Transverse colon (tissue), 4 donors: ENCODE measurements around the gene DLGAP1. TPM values are rescaled to one million over a fixed set of nuclear protein-coding genes. Genes with fewer than 3 reads are reported as not detected.

ENCODE experiments used
- DNase-seq: peaks from one replicate; pipeline ENCODE4 v3.0.0-alpha.2; 2019
- H3K27ac ChIP-seq, 4 donors: fragments of 200-600 bp; sonication (generic); 2 replicates each; pipeline ENCODE4 v1.5.1; 2016 to 2018; ENCODE audit warnings: inconsistent platforms in 4 of 4
- H3K27me3 ChIP-seq: fragments of 200-600 bp; sonication (generic); 2 replicates; pipeline ENCODE4 v1.5.1; 2017; ENCODE audit warnings: inconsistent platforms
- H3K36me3 ChIP-seq, 4 donors: fragments of 200-600 bp; sonication (generic); 2 replicates each; pipeline ENCODE4 v1.5.1; 2017 to 2019; ENCODE audit warnings: inconsistent platforms in 4 of 4
- H3K4me1 ChIP-seq, 4 donors: fragments of 200-600 bp; sonication (generic); 2 replicates each; pipeline ENCODE4 v1.5.1; 2017 to 2020; ENCODE audit warnings: inconsistent platforms in 4 of 4
- H3K4me3 ChIP-seq, 4 donors: fragments of 200-600 bp; sonication (generic); 1 replicate in 1 of 4; 2 replicates in 3 of 4; pipeline versions ENCODE4 v1.5.1 to v1.6.1; 2017 to 2019; ENCODE audit warnings: inconsistent platforms in 4 of 4
- H3K9me3 ChIP-seq, 2 donors: fragments of 200-600 bp; sonication (generic); 2 replicates each; pipeline ENCODE4 v1.5.1; 2017 to 2019; ENCODE audit warnings: inconsistent platforms in 2 of 2
- EP300 ChIP-seq: sonication (generic); formaldehyde crosslinking; IDR thresholded peaks from one replicate; pipeline ENCODE4 v1.6.1; 2017; ENCODE audit warnings: antibody characterized with exemption, low read depth
- POLR2A ChIP-seq: fragments of 450-650 bp; IDR thresholded peaks from one replicate; pipeline ENCODE4 v1.6.1; 2016; ENCODE audit warnings: antibody characterized with exemption, mild to moderate bottlenecking, moderate library complexity
- POLR2AphosphoS5 ChIP-seq, 3 donors: sonication (generic); formaldehyde crosslinking; IDR thresholded peaks; one replicate each; pipeline ENCODE4 v1.6.1; 2016; ENCODE audit warnings: antibody characterized with exemption in 3 of 3
- WGBS, 2 donors: methylation state at CpG; one replicate each; pipeline ENCODE4 v1.1.5; 2018; ENCODE audit warnings: low coverage in 1 of 2; 5-methylcytosine and 5-hydroxymethylcytosine counted together
- in situ Hi-C, 4 donors: fragments of 200-750 bp; cut with MboI; loops; one replicate each; pipeline versions ENCODE4 v1.15.0 to v1.15.1; 2017; ENCODE audit warnings: low sequenced_read_pairs in 3 of 4, low pct_ligation_motif_present in 1 of 4, low pct_unique_long_range_greater_than_20kb in 1 of 4
- intact Hi-C: fragments of 100-400 bp; cut with DNase I; formaldehyde crosslinking; loops from one replicate; pipeline ENCODE4 v1.15.1; 2023; ENCODE audit warnings: low total_unique reads
- total RNA-seq, 4 donors: library from RNA; depleted of rRNA; stranded (reverse); fragments of >200 nt; gene quantifications; one replicate each; pipeline ENCODE4 v1.1.0, GENCODE V29; 2016
- TF ChIP-seq, protein P1 (sequence below), 5 experiments: fragments of 200-600 bp in 3 of 5; fragments of 450-650 bp in 2 of 5; sonication (generic) in 3 of 5; IDR thresholded peaks; 1 replicate in 2 of 5; 2 replicates in 3 of 5; pipeline ENCODE4 v1.5.1; 2016 to 2017; ENCODE audit warnings: antibody characterized with exemption in 5 of 5, inconsistent platforms in 3 of 5, mild to moderate bottlenecking in 2 of 5, moderate library complexity in 1 of 5

Gene DLGAP1
- total RNA-seq, 4 donors from 2014 or later, result 2.7 to 7.2 (median 3.3) TPM

DNA sequence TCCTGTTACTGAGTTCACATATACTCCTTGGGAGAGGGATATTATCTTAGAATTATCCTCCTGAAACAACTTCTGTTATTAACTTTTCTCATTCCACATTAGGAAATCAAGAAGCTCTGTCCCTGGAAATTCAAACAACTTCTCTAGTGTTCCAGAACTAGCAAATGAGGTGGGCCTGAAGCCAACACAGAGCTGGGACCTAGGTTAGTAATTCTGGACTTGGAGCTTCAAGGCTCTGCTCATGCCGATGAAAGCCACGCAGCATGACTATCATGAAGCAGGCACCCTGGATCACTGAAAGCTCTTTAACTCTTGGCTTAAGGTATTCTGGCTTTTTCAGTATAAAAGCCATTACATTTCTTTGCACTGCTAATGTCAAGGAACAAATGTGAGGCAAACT is 762.4 kb downstream of the DLGAP1 start:
- 97 to 100% methylated on average over 2 of the region's 2 CpGs for WGBS, 2 donors
- intact Hi-C loops, result no loop called here
- no peak overlapping the region for H3K27ac ChIP-seq

DNA sequence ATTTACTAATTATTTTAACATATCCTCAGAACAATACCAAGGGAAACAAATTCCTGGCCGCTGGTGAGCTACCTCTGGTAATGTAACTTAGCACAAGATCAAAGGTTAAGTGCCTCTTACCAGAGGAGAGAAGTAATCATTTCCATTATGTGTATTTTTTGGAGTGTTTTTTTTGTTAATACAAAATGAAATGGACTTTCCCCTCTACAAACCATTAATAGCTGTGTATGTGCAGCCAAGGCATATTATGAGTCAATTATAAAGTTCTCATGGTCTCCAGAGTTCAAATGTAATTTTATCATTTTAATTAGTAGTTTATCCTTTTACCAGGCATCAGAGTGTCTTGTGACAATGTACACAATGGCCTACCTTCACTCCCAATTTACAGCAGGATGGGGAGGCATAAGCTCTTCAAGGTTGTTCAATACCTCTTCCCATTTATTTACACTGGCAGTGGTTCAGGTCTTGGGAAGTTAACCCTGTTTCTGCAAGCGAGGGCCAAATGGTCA is 762.9 kb downstream of the DLGAP1 start:
- TF ChIP-seq, protein P1, sequence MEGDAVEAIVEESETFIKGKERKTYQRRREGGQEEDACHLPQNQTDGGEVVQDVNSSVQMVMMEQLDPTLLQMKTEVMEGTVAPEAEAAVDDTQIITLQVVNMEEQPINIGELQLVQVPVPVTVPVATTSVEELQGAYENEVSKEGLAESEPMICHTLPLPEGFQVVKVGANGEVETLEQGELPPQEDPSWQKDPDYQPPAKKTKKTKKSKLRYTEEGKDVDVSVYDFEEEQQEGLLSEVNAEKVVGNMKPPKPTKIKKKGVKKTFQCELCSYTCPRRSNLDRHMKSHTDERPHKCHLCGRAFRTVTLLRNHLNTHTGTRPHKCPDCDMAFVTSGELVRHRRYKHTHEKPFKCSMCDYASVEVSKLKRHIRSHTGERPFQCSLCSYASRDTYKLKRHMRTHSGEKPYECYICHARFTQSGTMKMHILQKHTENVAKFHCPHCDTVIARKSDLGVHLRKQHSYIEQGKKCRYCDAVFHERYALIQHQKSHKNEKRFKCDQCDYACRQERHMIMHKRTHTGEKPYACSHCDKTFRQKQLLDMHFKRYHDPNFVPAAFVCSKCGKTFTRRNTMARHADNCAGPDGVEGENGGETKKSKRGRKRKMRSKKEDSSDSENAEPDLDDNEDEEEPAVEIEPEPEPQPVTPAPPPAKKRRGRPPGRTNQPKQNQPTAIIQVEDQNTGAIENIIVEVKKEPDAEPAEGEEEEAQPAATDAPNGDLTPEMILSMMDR (IDR thresholded peaks at IDR 0.05), result no peak
- TF ChIP-seq POLR2AphosphoS5 (IDR thresholded peaks at IDR 0.05), result no peak
- no peak for TF ChIP-seq EP300
- no peak for TF ChIP-seq POLR2A
- Histone ChIP-seq H3K4me3 (no peak overlapping the region), H3K4me1 (peaks cover 0 to 10% (median 0%) of the 10 kb centered on the region in 4 donors), H3K36me3 (no peaks in the 10 kb centered on the region), H3K27me3 (no peaks in the 10 kb centered on the region), H3K9me3 (no peaks in the 10 kb centered on the region), H3K27ac (no peak overlapping the region)
- WGBS, 2 donors, result 51 to 56% methylated on average over 2 of the region's 2 CpGs
- intact Hi-C loops (no loop called here), in situ Hi-C loops (loop anchor here in 1 of 4 donors (25.0 kb wide), 1 partner anchor 170 kb away; no protein-coding TSS in a partner anchor)
- no peak for DNase-seq

More for the DNA sequence above, 762.4 kb downstream of the DLGAP1 start:
- Histone ChIP-seq H3K27me3 (no peaks in the 10 kb centered on the region), H3K9me3 (no peaks in the 10 kb centered on the region), H3K36me3 (no peaks in the 10 kb centered on the region), H3K4me1 (peaks cover 0 to 10% (median 0%) of the 10 kb centered on the region in 4 donors), H3K4me3 (no peak overlapping the region)
- in situ Hi-C loops, result loop anchor here in 1 of 4 donors (25.0 kb wide), 1 partner anchor 170 kb away; no protein-coding TSS in a partner anchor
- DNase-seq, result no peak
- TF ChIP-seq, protein P1 (IDR thresholded peaks at IDR 0.05), result no peak
- TF ChIP-seq POLR2AphosphoS5 (IDR thresholded peaks at IDR 0.05), result no peak
- TF ChIP-seq POLR2A, result no peak
- no peak for TF ChIP-seq EP300

DNA sequence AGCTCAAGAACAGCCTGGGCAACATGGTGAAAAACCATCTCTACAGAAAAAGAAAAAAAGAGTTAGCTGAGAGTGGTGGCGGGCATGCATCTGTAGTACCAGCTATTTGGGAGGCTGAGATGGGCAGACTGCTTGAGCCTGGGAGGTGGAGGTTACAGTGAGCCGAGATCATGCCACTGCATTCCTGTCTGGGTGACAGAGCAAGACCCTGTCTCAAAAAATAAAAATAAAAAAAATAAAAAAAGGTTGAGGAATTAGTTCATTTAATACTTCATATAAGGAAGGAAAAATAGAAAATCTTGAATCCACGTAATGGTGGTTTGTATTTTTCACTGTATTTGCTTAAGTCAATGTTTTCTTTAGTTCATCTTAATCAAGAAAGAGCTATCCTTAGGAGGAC is 763.4 kb downstream of the DLGAP1 start:
- H3K27me3 ChIP-seq, result no peaks in the 10 kb centered on the region
- no peak overlapping the region for H3K4me3 ChIP-seq
- H3K9me3 ChIP-seq, result no peaks in the 10 kb centered on the region
- no peak for DNase-seq
- H3K4me1 ChIP-seq, result peaks cover 0 to 10% (median 0%) of the 10 kb centered on the region in 4 donors
- H3K27ac ChIP-seq, result no peak overlapping the region
- 70 to 84% methylated on average over 3 of the region's 3 CpGs for WGBS, 2 donors
- intact Hi-C loops (no loop called here), in situ Hi-C loops (loop anchor here in 1 of 4 donors (25.0 kb wide), 1 partner anchor 171 kb away; no protein-coding TSS in a partner anchor)
- H3K36me3 ChIP-seq, result no peaks in the 10 kb centered on the region
- TF ChIP-seq POLR2AphosphoS5 (IDR thresholded peaks at IDR 0.05), result no peak
- no peak for TF ChIP-seq EP300
- no peak for TF ChIP-seq POLR2A

DNA sequence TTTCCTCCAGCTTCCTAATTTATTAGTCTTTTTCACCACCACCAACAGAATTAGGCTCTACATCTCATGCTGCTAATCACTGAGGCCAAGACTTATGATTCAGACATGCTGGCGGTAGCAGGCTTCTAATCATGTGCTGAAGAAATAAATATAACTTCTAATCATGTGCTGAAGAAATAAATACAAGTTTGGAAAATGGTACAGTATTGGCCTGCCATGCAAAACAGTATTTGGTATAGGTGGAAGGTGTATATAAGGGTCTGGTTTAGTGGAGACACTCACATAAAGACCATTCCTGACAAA is 764.4 kb downstream of the DLGAP1 start:
- H3K4me3 ChIP-seq, result no peak overlapping the region
- H3K9me3 ChIP-seq, result no peaks in the 10 kb centered on the region
- in situ Hi-C loops (loop anchor here in 1 of 4 donors (25.0 kb wide), 1 partner anchor 172 kb away; no protein-coding TSS in a partner anchor), intact Hi-C loops (no loop called here)
- no peak for DNase-seq
- H3K36me3 ChIP-seq, result no peaks in the 10 kb centered on the region
- WGBS, 2 donors, result 67 to 77% methylated on average over 1 of the region's 1 CpG
- H3K27ac ChIP-seq, result no peak overlapping the region
- H3K4me1 ChIP-seq, result peaks cover 0 to 10% (median 0%) of the 10 kb centered on the region in 4 donors
- no peaks in the 10 kb centered on the region for H3K27me3 ChIP-seq
- TF ChIP-seq POLR2A, result no peak
- TF ChIP-seq EP300, result no peak
- TF ChIP-seq, protein P1 (IDR thresholded peaks at IDR 0.05), result no peak
- no peak for TF ChIP-seq POLR2AphosphoS5 (IDR thresholded peaks at IDR 0.05)
